GM21723 (cell line): ENCODE data around the gene KLHL12.
"Not testable (repeated sequence)": the region's sequence is repeated elsewhere in the genome, so short reads cannot be mapped to it uniquely, and the experiment has no call there.

Source experiments
- ATAC-seq: cut with Tn5 transposase; IDR thresholded peaks from one replicate; pipeline ENCODE4 v1.9.1; 2021; ENCODE audit warnings: mild to moderate bottlenecking, moderate library complexity; ENCODE audit not compliant: unreplicated experiment

Gene KLHL12

DNA sequence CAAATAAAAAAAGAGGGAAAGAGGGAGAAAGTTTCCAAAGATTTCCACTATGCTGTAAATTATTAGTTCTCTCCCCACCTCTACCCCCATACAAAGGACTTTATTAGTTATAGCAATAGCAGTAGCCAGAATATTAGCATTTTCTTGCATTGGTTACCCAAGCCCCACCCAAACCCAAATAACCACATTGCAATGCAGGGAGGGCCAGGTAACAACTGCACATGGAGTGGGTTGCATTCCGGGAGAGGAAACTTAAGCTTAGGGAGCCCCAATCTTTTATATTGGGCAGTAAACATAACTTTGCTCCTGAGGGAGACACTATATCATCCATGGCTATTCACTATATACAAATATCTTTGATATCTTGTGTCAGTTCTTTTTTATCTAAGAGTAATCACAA, 25.1 kb upstream of the KLHL12 start:
- no peak for ATAC-seq

DNA sequence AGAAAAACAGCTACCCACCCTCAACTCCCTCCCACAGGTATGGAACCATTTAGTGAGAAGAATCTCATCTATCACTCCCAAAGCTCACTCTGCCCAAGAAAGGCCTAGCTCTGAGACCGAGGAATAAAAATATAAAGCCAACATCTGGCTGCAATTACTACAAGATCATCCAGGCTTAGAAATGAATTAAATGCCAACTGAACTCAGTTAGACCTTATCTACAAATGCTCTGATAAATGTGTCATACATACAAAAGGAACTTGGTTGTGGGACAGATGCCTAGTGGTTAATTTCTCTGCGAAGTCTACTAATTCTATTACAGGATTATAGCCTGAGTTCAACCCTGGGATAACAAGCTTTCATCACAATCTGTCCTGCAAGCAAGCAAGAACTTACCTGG, 24.4 kb upstream of the KLHL12 start:
- no peak for ATAC-seq

GRCh38 chr1:202945483-202945882, 18.4 kb upstream of the KLHL12 start:
- ATAC-seq: no peak

DNA sequence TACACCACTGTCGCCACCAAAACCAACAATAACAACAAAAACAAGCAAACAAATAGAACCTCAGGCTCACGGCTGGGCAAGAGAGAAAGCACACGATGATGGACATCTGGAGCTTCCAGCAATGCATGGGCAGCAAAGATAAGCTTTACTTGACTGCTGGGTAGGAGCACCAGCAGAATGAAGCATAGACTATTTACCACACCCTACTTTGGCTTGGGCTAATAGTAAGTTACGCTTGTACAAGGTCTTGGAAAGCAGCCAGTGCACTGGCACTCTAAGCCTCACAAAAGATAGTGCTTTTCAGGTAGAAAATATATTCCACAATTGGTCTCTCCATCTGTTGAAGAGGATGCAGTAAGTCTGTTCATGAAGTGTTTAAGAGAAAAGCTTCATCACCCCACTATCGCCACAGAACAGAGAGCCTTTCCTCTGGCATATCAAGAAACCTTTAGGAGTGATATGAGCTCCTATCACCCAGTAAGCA, 17.4 kb upstream of the KLHL12 start:
- ATAC-seq: no peak

- ATAC-seq: no peak
These were observed 15.4 kb upstream of the KLHL12 start for GRCh38 chr1:202942426-202942825.

- no peak for ATAC-seq
These were observed 14.3 kb upstream of the KLHL12 start for GRCh38 chr1:202941372-202941771.

DNA sequence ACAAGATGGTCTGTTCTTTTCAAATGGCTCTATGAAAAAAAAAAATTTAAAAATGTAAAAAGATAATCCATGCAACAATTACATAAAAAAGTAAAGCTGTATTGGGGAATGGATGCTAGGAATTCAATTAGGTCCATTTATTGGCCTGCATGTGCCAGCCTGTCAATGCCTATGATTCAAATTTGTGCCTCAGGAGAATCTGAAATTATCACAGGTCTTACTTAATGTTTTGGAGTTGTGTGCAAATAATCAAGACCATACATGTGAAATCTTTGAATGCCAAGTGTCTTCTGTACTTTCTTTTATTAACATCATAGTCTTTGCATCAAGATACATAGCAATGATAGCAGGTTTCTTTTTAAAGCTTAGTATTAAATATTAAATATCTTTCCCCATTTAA, 13.5 kb upstream of the KLHL12 start:
- no peak for ATAC-seq

DNA sequence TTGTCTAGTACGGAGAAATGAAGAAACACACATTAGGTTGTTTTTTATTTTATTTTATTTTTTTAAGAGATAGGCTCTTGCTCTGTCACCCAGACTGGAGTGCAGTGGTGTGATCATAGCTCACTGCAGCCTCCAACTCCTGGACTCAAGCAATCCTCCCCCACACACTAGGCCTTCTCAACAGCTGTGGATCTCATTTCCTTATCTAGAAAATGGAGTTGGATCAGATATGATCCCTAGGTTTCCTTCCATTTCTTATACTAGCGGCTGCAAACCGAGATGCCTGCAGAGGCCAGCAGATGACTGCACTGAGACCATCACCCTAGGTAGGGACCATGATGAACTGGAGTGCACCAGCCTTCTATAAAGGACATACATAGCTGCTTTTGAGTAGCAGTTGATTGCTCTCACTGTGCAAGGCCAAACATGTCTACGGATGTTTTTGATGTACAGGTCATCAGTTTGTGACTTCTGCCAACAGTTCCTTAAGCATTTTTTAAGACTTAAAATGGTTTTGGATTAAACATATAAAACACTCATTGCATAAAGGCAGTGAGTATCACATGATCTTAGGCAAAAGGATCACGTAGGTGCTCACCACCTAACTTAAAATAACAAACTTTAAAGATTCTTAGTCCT, 11.4 kb upstream of the KLHL12 start:
- no peak for ATAC-seq

GRCh38 chr1:202936409-202936808, 9.4 kb upstream of the KLHL12 start:
- not testable (repeated sequence) for ATAC-seq

GRCh38 chr1:202935844-202936243, 8.8 kb upstream of the KLHL12 start:
- ATAC-seq: no peak

DNA sequence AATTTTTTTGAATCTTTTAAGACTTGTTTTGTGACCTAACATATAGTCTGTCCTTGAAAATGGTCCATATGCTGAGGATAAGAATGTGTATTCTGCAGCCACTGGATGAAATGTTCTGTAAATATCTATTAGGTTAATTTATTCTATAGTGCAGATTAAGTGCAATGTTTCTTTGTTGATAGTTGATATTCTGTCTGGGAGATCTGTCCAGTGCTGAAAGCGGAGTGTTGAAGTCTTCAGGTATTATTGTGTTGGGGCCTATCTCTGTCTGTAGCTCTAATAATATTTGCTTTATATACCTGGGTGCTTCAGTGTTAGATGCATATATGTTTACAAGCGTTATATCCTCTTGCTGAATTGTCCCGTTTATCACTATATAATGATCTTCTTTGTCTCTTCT, 7.7 kb upstream of the KLHL12 start:
- no peak for ATAC-seq

- ATAC-seq: no peak
These were observed 5.4 kb upstream of the KLHL12 start for GRCh38 chr1:202932476-202932875.

GRCh38 chr1:202923533-202923932, 3.5 kb downstream of the KLHL12 start:
- ATAC-seq: no peak

DNA sequence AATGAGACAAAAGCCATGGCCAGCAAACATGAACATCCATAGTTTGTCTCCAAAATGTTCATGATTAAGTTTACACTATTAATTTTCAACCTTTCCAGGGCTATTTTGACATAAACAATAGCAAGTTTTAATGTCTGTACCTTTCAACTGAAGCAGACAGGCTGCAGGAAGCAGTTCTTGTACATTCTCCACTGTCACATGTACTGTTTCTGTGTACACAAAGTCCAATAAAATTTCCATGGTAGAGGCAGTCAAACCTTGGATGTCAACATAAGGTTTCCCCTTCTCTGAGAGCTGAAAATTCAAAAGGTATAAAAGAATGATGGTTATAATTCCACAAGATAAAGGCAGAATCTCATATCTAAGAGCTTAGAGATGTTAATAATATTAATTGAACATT, 7.4 kb downstream of the KLHL12 start:
- ATAC-seq: no peak

DNA sequence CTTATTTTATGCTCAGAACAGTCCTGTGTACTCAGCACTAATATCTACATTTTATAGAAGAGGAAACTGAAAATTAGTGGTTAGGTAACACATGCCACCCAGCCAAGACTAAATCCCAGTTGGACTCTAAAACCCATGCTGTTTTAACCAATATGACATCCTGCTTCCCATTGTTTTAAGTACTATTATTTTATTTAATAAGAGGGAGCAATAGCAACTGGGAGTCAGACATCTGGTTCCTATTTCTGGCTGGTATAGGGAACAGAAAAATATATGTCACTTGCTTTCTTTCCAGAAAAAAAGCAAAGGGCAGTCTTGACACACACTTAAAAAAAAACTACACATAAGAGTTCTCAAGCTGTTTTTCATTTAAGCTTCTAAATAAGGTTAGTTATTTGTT, 11.9 kb downstream of the KLHL12 start:
- no peak for ATAC-seq

- not testable (repeated sequence) for ATAC-seq
These were observed 14.6 kb downstream of the KLHL12 start for GRCh38 chr1:202912476-202912875.

DNA sequence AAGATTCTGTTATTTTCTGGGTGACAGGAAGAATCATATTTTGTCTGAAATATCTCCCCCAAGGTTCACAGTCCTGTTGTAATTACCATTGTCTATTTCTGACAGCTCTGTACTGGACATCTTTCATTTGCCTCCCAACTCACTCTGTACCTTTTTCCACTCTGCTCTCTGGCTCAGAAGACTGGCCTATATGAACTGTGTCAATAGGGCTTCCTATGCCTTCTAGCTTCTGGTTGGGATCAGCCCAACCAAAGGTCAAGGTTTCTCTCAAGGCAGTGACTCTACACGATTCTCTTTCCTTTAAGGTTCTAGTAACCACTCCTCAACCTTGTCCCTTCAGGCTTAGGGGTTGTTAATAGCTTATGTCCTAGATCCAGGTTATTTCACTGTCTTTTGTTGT, 17.5 kb downstream of the KLHL12 start:
- no peak for ATAC-seq

- ATAC-seq: no peak
These were observed 18.0 kb downstream of the KLHL12 start for GRCh38 chr1:202908998-202909397.

GRCh38 chr1:202905331-202905730, 21.7 kb downstream of the KLHL12 start:
- ATAC-seq: no peak

GRCh38 chr1:202903808-202904207, 23.2 kb downstream of the KLHL12 start:
- ATAC-seq: not testable (repeated sequence)

DNA sequence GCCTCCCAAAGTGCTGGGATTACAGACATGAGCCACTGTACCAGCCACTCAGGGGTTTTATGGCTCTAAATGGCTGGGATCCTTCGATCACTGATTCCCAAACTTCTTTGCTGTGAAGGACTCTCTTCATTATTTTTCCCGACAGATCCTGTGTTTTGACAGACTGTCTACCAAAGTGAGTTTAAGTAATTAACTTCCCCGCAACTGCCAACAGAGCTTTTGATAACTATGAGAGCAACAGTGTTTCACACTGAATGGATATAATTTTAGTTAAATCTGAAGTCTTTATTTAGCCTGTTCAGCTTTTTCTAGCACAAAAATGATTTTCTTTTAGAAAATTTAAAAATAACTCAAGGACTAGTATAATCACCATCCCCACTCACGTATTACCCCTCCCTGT, 25.5 kb downstream of the KLHL12 start:
- no peak for ATAC-seq

DNA sequence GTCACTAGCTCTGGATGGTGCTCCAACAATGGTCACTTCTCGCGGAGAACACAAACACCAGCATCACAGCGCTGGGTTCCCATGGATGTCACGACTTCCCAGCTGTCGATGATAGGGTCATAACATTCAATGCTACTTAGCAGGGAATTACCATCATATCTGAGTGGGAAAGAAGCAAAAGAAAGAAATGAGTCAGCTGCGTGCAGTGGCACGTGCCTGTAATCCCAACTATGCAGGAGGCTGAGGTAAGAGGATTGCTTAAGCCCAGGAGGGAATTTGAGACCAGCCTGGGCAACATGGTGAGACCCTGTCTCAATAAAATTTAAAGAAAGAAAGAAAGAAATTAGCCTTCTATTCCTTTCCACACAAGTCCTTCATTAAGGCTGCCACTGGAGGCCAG, 34.5 kb downstream of the KLHL12 start:
- no peak for ATAC-seq

DNA sequence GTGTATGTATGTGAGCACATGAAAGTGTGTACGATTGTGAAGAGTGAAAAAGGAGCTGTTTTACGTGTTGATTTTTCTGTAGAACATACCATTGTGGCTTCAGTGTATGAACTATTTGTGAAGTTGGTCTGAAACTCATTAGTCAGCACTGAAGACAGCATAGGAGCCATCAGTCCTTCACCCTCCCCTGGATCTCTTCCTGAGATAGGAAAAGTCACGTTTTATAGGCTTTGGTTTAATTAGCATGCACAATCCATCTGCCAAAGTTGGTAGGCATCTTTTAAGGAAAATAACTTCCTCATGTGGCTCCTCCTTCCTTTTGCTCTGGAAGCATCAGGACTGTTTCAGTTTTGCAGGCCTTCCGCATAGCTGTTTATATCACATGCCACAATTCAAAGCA, 36.6 kb downstream of the KLHL12 start:
- no peak for ATAC-seq
